Gastrocnemius medialis (tissue), 4 donors: Measurements from ENCODE around the gene BICRAL. TPM values are rescaled to one million over a fixed set of nuclear protein-coding genes. Genes with fewer than 3 reads are reported as not detected.

Experiments used
- ATAC-seq, 2 donors: fragments of 150-250 bp; one replicate each; pipeline ENCODE4 v1.9.1; 2016
- DNase-seq, 2 donors: peaks; one replicate each; pipeline ENCODE4 v3.0.0-alpha.2; 2019
- H3K27ac ChIP-seq, 4 donors: fragments of 200-600 bp; sonication (generic); 1 replicate in 1 of 4; 2 replicates in 3 of 4; pipeline ENCODE4 v1.5.1; 2016 to 2018; ENCODE audit warnings: mild to moderate bottlenecking in 2 of 4, moderate library complexity in 1 of 4
- H3K27me3 ChIP-seq, 3 donors: fragments of 200-600 bp; sonication (generic) in 2 of 3; 1 replicate in 1 of 3; 2 replicates in 2 of 3; pipeline versions ENCODE4 v1.5.1 to v1.6.0; 2016 to 2019; ENCODE audit warnings: mild to moderate bottlenecking in 1 of 3, moderate library complexity in 1 of 3
- H3K36me3 ChIP-seq, 2 donors: fragments of 200-600 bp; sonication (generic) in 1 of 2; one replicate each; pipeline ENCODE4 v1.5.1; 2017 to 2018
- H3K4me1 ChIP-seq, 2 donors: fragments of 200-600 bp; sonication (generic) in 1 of 2; one replicate each; pipeline ENCODE4 v1.5.1; 2016 to 2017; ENCODE audit warnings: mild to moderate bottlenecking in 2 of 2
- H3K4me3 ChIP-seq, 4 donors: fragments of 200-600 bp; sonication (generic) in 3 of 4; 1 replicate in 1 of 4; 2 replicates in 3 of 4; pipeline ENCODE4 v1.5.1; 2016 to 2019; ENCODE audit warnings: mild to moderate bottlenecking in 2 of 4
- H3K9me3 ChIP-seq, 3 donors: fragments of 200-600 bp; sonication (generic) in 2 of 3; 1 replicate in 1 of 3; 2 replicates in 2 of 3; pipeline ENCODE4 v1.5.1; 2016 to 2019
- POLR2A ChIP-seq, 2 donors: fragments of 450-650 bp; IDR thresholded peaks; one replicate each; pipeline ENCODE4 v1.6.1; 2017; ENCODE audit warnings: antibody characterized with exemption in 2 of 2, mild to moderate bottlenecking in 2 of 2, moderate library complexity in 2 of 2
- in situ Hi-C, 4 donors: fragments of 200-750 bp; cut with MboI; loops; one replicate each; pipeline versions ENCODE4 v1.15.0 to v1.8.0; 2017; ENCODE audit warnings: low sequenced_read_pairs in 4 of 4
- intact Hi-C: fragments of 100-400 bp; cut with DNase I; formaldehyde crosslinking; loops from one replicate; pipeline ENCODE4 v1.15.1; 2023; ENCODE audit warnings: low total_unique reads
- total RNA-seq, 4 donors: library from RNA; depleted of rRNA; stranded (reverse); fragments of >200 nt; gene quantifications; one replicate each; pipeline versions ENCODE4 v1.1.0 to v1.2.3, GENCODE V29; 2016
- TF ChIP-seq, protein P1 (sequence below), 5 experiments: fragments of 450-650 bp in 3 of 5; fragments of 200-600 bp in 2 of 5; sonication (generic) in 2 of 5; IDR thresholded peaks in 4 of 5; conservative IDR thresholded peaks in 1 of 5; 1 replicate in 4 of 5; 2 replicates in 1 of 5; pipeline ENCODE4 v1.5.1; 2016 to 2019; ENCODE audit warnings: antibody characterized with exemption in 5 of 5, mild to moderate bottlenecking in 3 of 5, moderate library complexity in 3 of 5

The BICRAL gene
- total RNA-seq, 4 donors from 2014 or later, result 7.9 to 10.2 (median 9.7) TPM

GRCh38 chr6:42819803-42820511, 38.1 kb downstream of the BICRAL start:
- in situ Hi-C loops (no loop called here), intact Hi-C loops (loop anchor here (2.0 kb wide), 2 partner anchors 33 to 73 kb away; partner anchors contain the start of gene TBCC)

GRCh38 chr6:42820512-42821340, 38.9 kb downstream of the BICRAL start:
- in situ Hi-C loops, result no loop called here
- Histone ChIP-seq H3K27ac (peak overlapping the region; percentile 77 to 94 (median 84)), H3K9me3 (no peaks in the 10 kb centered on the region), H3K4me3 (peak overlapping the region; percentile 23 to 46 (median 38)), H3K36me3 (peaks cover 0 to 20% of the 10 kb centered on the region in 2 donors), H3K27me3 (no peaks in the 10 kb centered on the region), H3K4me1 (peaks cover 41 to 49% of the 10 kb centered on the region in 2 donors)
- intact Hi-C loops, result loop anchor here (2.0 kb wide), 2 partner anchors 34 to 74 kb away; partner anchors contain the start of gene TBCC
- no peak for TF ChIP-seq POLR2A (IDR thresholded peaks at IDR 0.05)
- TF ChIP-seq, protein P1, sequence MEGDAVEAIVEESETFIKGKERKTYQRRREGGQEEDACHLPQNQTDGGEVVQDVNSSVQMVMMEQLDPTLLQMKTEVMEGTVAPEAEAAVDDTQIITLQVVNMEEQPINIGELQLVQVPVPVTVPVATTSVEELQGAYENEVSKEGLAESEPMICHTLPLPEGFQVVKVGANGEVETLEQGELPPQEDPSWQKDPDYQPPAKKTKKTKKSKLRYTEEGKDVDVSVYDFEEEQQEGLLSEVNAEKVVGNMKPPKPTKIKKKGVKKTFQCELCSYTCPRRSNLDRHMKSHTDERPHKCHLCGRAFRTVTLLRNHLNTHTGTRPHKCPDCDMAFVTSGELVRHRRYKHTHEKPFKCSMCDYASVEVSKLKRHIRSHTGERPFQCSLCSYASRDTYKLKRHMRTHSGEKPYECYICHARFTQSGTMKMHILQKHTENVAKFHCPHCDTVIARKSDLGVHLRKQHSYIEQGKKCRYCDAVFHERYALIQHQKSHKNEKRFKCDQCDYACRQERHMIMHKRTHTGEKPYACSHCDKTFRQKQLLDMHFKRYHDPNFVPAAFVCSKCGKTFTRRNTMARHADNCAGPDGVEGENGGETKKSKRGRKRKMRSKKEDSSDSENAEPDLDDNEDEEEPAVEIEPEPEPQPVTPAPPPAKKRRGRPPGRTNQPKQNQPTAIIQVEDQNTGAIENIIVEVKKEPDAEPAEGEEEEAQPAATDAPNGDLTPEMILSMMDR (IDR thresholded peaks at IDR 0.05 in 4 of 5, conservative IDR thresholded peaks at IDR 0.05 in 1 of 5), result no peak
- peak; percentile 51 to 80 for DNase-seq
- peak; percentile 83 to 85 for ATAC-seq

More at GRCh38 chr6:42819803-42820511, 38.1 kb downstream of the BICRAL start:
- peak; percentile 31 to 39 for ATAC-seq
- H3K27ac ChIP-seq, result peak overlapping the region; percentile 77 to 94 (median 84)
- H3K36me3 ChIP-seq, result peaks cover 0 to 20% of the 10 kb centered on the region in 2 donors
- DNase-seq, result no peak
- H3K27me3 ChIP-seq, result no peaks in the 10 kb centered on the region
- TF ChIP-seq POLR2A (IDR thresholded peaks at IDR 0.05), result no peak
- TF ChIP-seq, protein P1 (IDR thresholded peaks at IDR 0.05 in 4 of 5, conservative IDR thresholded peaks at IDR 0.05 in 1 of 5), result peak in 4 of 5 experiments; percentile 11 to 41 (median 28)
- H3K4me1 ChIP-seq, result peaks cover 41 to 49% of the 10 kb centered on the region in 2 donors
- peak overlapping the region in 2 of 4 donors; percentile 43 to 46 for H3K4me3 ChIP-seq
- H3K9me3 ChIP-seq, result no peaks in the 10 kb centered on the region

GRCh38 chr6:42821341-42821668, 39.5 kb downstream of the BICRAL start:
- peak overlapping the region; percentile 77 to 94 (median 84) for H3K27ac ChIP-seq
- no peak for TF ChIP-seq POLR2A (IDR thresholded peaks at IDR 0.05)
- TF ChIP-seq, protein P1 (IDR thresholded peaks at IDR 0.05 in 4 of 5, conservative IDR thresholded peaks at IDR 0.05 in 1 of 5), result no peak
- no peak for DNase-seq
- peaks cover 41 to 49% of the 10 kb centered on the region in 2 donors for H3K4me1 ChIP-seq
- H3K36me3 ChIP-seq, result peaks cover 0 to 20% of the 10 kb centered on the region in 2 donors
- H3K4me3 ChIP-seq, result peak overlapping the region; percentile 23 to 46 (median 38)
- H3K27me3 ChIP-seq, result no peaks in the 10 kb centered on the region
- no peaks in the 10 kb centered on the region for H3K9me3 ChIP-seq
- in situ Hi-C loops (no loop called here), intact Hi-C loops (loop anchor here (2.0 kb wide), 2 partner anchors 35 to 75 kb away; partner anchors contain the start of gene TBCC)
- ATAC-seq, result peak in 1 of 2 donors; percentile 12

DNA sequence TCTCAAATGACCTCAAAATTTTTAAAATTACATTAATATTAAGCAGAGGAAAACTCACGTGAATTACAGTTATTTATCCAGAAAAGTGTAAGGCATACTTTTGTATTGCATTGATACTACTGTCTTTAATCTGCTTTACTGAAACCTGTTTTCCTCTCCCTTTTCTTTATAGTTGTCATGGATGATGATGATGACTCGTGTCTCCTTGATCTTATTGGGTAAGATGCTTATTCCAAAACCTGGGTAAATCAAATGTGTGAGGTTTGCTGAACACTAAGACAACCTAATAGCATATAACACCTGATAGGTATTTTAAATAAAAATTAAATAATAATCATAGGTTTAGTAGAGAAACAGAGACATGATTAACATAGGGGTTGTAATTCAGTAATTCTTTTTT, 40.0 kb downstream of the BICRAL start:
- H3K4me3 ChIP-seq, result peak overlapping the region in 1 of 4 donors; percentile 46
- peak overlapping the region; percentile 77 to 94 (median 84) for H3K27ac ChIP-seq
- no peaks in the 10 kb centered on the region for H3K9me3 ChIP-seq
- in situ Hi-C loops (no loop called here), intact Hi-C loops (loop anchor here (2.0 kb wide), 2 partner anchors 35 to 75 kb away; partner anchors contain the start of gene TBCC)
- DNase-seq (no peak), ATAC-seq (no peak)
- no peak for TF ChIP-seq POLR2A (IDR thresholded peaks at IDR 0.05)
- TF ChIP-seq, protein P1 (IDR thresholded peaks at IDR 0.05 in 4 of 5, conservative IDR thresholded peaks at IDR 0.05 in 1 of 5), result no peak
- no peaks in the 10 kb centered on the region for H3K27me3 ChIP-seq
- peaks cover 41 to 49% of the 10 kb centered on the region in 2 donors for H3K4me1 ChIP-seq
- H3K36me3 ChIP-seq, result peaks cover 0 to 20% of the 10 kb centered on the region in 2 donors
